K562 (cell line): ENCODE data around the gene U2SURP. TPM values are rescaled to one million over a fixed set of nuclear protein-coding genes. Genes with fewer than 3 reads are reported as not detected.
A peak's percentile ranks its signal among the peaks of the same experiment; 100 is the strongest.

ENCODE experiments used
- CBFA2T3 ChIP-seq: fragments of 450-650 bp; IDR thresholded peaks from 2 replicates; pipeline ENCODE4 v1.6.1; 2017
- CREB1 ChIP-seq, 2 experiments: sonication (generic) in 1 of 2; formaldehyde crosslinking in 1 of 2; IDR thresholded peaks; 2 replicates each; pipeline versions ENCODE4 v1.6.1 to v1.8.0; 2012 to 2022; ENCODE audit warnings: inconsistent platforms in 1 of 2, mild to moderate bottlenecking in 1 of 2, missing genetic modification reagents in 1 of 2, moderate library complexity in 1 of 2
- FOXK2 ChIP-seq, 2 experiments: fragments of 450-650 bp; IDR thresholded peaks in 1 of 2; conservative IDR thresholded peaks in 1 of 2; 2 replicates each; pipeline ENCODE4 v1.6.1; 2016; ENCODE audit warnings: low read depth in 2 of 2, mild to moderate bottlenecking in 1 of 2
- SPI1 ChIP-seq: IDR thresholded peaks from 2 replicates; pipeline ENCODE4 v1.6.1; 2011; ENCODE audit warnings: low read depth, low read length, control low read depth, borderline replicate concordance
- TRIM24 ChIP-seq, 2 experiments: fragments of 450-650 bp; IDR thresholded peaks; 2 replicates each; pipeline ENCODE4 v1.6.1; 2016
- polyA plus RNA-seq, 8 experiments: library from polyadenylated mRNA; depleted of rRNA in 4 of 8; stranded (reverse) in 5 of 8; unstranded in 3 of 8; fragments of >200 nt; fragmentation: Nextera tagmentation in 2 of 8; fragmentation: Illumina TruSeq in 1 of 8; extraction: Ambion mirVana in 2 of 8; extraction: Trizol in 1 of 8; gene quantifications; 2 replicates each; pipeline versions ENCODE4 v1.2.1 to v1.2.3, GENCODE V29; 2011 to 2014; ENCODE audit warnings: inconsistent platforms in 1 of 8, missing spikeins in 1 of 8
- total RNA-seq, 7 experiments: library from RNA; depleted of rRNA in 6 of 7; stranded (reverse); fragments of >200 nt in 6 of 7; fragmentation: Illumina TruSeq in 2 of 7; extraction: Trizol in 2 of 7; gene quantifications; 2 replicates each; pipeline versions ENCODE4 v1.2.1 to v1.2.3, GENCODE V29; 2011 to 2021; ENCODE audit warnings: low replicate concordance in 1 of 7
- TF ChIP-seq, protein P1 (sequence below): fragments of 250-450 bp; sonication (Bioruptor Pico); IDR thresholded peaks from 2 replicates; pipeline ENCODE4 v1.4.0; 2020

The U2SURP gene
- total and polyA plus RNA-seq, 9 of the 15 experiments (the other 6 are each of a cell fraction or from before 2014, with no cell fraction given) = 128 to 322 (median 191) TPM

DNA sequence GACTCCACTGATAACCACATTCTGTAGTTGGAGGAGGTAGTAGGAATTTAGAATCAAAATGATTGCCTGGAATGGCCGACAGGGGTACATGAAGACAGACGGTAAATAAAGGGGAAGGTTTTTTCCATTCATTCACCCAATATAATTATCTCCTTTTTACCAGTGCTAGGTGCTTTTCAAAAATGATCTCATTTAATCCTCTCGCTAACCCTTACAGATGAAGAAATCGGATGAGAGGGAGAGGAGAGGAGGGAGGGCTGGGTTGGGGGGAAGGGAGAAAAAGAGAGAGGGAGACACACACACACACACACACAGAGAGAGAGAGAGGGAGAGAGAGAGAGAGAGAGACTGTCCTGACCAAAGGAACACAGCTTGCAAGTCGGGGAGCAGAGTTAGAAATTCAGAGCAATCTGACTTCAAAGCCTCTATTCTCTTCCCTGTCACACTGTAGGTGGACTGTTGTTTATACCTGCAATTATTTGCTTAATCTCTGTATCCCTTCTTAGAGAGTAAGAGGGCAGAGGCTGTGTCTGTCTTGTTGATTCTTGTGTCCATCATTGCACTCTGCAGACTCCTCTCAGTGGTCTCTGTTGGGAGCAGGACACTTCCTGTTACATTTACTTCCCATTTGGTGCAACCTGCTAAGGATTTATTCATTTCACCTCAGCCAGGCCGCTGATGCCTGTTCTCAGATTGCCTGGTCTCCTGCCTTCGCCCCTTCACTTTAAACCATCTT, 19.2 kb upstream of the U2SURP start (continued):
- TF ChIP-seq, protein P1, sequence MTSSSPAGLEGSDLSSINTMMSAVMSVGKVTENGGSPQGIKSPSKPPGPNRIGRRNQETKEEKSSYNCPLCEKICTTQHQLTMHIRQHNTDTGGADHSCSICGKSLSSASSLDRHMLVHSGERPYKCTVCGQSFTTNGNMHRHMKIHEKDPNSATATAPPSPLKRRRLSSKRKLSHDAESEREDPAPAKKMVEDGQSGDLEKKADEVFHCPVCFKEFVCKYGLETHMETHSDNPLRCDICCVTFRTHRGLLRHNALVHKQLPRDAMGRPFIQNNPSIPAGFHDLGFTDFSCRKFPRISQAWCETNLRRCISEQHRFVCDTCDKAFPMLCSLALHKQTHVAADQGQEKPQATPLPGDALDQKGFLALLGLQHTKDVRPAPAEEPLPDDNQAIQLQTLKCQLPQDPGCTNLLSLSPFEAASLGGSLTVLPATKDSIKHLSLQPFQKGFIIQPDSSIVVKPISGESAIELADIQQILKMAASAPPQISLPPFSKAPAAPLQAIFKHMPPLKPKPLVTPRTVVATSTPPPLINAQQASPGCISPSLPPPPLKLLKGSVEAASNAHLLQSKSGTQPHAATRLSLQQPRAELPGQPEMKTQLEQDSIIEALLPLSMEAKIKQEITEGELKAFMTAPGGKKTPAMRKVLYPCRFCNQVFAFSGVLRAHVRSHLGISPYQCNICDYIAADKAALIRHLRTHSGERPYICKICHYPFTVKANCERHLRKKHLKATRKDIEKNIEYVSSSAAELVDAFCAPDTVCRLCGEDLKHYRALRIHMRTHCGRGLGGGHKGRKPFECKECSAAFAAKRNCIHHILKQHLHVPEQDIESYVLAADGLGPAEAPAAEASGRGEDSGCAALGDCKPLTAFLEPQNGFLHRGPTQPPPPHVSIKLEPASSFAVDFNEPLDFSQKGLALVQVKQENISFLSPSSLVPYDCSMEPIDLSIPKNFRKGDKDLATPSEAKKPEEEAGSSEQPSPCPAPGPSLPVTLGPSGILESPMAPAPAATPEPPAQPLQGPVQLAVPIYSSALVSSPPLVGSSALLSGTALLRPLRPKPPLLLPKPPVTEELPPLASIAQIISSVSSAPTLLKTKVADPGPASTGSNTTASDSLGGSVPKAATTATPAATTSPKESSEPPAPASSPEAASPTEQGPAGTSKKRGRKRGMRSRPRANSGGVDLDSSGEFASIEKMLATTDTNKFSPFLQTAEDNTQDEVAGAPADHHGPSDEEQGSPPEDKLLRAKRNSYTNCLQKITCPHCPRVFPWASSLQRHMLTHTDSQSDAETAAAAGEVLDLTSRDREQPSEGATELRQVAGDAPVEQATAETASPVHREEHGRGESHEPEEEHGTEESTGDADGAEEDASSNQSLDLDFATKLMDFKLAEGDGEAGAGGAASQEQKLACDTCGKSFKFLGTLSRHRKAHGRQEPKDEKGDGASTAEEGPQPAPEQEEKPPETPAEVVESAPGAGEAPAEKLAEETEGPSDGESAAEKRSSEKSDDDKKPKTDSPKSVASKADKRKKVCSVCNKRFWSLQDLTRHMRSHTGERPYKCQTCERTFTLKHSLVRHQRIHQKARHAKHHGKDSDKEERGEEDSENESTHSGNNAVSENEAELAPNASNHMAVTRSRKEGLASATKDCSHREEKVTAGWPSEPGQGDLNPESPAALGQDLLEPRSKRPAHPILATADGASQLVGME (CRISPR knock-in tag) = no peak
- TF ChIP-seq CREB1 (IDR thresholded peaks at IDR 0.05) (no peak), CREB1 (CRISPR knock-in tag; IDR thresholded peaks at IDR 0.05) (no peak), FOXK2 (conservative IDR thresholded peaks at IDR 0.05 in 1 of 2, IDR thresholded peaks at IDR 0.05 in 1 of 2; ENCODE audit: low read depth in 2 of 2) (peak in 1 of 2 experiments; percentile 29; a peak in 1 of 4 replicates), TRIM24 (IDR thresholded peaks at IDR 0.05) (0 out of 4 replicates have a peak, but pooled peaks of 1 of the 2 experiments have one; percentile 30), SPI1 (peak; percentile 26; the same call in 1 of the 2 replicates), CBFA2T3 (0 out of 2 replicates have a peak, but pooled peaks have one; percentile 32)
- TF ChIP-seq, all 486 proteins: peak for 24
